A673 (cell line): ENCODE results near the gene RABL2A.
"Not testable (repeated sequence)": the region's sequence is repeated elsewhere in the genome, so short reads cannot be mapped to it uniquely, and the experiment has no call there.

Source experiments
- EZH2 ChIP-seq: fragments of 200-600 bp; sonication (generic); IDR thresholded peaks from 2 replicates; pipeline ENCODE4 v1.6.1; 2017; ENCODE audit warnings: borderline replicate concordance, low read depth, mild to moderate bottlenecking, mixed read lengths, antibody characterized with exemption, low read length; ENCODE audit not compliant: poor library complexity, severe bottlenecking
- TF ChIP-seq, protein P1 (sequence below): fragments of 300-800, 200-600 bp; sonication (generic); conservative IDR thresholded peaks from 2 replicates; pipeline ENCODE4 v1.5.1; 2017; ENCODE audit warnings: low read depth, mild to moderate bottlenecking, antibody characterized with exemption, low read length, moderate library complexity, mixed read lengths

- TF ChIP-seq, protein P1, sequence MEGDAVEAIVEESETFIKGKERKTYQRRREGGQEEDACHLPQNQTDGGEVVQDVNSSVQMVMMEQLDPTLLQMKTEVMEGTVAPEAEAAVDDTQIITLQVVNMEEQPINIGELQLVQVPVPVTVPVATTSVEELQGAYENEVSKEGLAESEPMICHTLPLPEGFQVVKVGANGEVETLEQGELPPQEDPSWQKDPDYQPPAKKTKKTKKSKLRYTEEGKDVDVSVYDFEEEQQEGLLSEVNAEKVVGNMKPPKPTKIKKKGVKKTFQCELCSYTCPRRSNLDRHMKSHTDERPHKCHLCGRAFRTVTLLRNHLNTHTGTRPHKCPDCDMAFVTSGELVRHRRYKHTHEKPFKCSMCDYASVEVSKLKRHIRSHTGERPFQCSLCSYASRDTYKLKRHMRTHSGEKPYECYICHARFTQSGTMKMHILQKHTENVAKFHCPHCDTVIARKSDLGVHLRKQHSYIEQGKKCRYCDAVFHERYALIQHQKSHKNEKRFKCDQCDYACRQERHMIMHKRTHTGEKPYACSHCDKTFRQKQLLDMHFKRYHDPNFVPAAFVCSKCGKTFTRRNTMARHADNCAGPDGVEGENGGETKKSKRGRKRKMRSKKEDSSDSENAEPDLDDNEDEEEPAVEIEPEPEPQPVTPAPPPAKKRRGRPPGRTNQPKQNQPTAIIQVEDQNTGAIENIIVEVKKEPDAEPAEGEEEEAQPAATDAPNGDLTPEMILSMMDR, result not testable (repeated sequence)
- not testable (repeated sequence) for TF ChIP-seq EZH2
Measured at GRCh38 chr2:113595725-113596124, 31.3 kb upstream of the RABL2A start.
